ENCODE data around the gene GAP43.

DNA sequence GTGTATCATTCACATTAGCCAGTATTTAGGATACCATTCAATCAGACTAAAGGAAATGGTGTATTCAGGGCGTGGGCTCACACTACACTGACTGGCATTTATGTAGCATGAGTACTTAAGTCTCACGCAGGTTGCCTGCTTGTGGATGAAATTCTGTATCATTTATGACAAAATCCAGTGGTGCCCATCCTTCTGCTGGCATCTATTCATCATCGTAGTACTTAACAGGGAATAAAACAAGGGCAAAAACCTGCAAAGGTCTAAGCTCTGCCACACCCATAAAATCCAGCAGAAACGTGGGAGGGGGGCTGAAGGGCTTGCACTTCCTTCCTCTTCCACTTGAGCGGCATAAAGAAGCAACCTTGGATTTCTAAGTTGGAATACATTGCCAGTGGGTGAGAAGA is 2.7 kb downstream of the GAP43 start:
- TF ChIP-seq POLR2A (IDR thresholded peaks at IDR 0.05) (no peak), CTCF (IDR thresholded peaks at IDR 0.05 in 8 of 11, conservative IDR thresholded peaks at IDR 0.05 in 3 of 11) (no peak)
